Bronchial epithelial cell (primary cell): ENCODE data around the gene GALNT18. TPM values are rescaled to one million over a fixed set of nuclear protein-coding genes. Genes with fewer than 3 reads are reported as not detected.

Experiments used
- DNase-seq: peaks from one replicate; pipeline ENCODE4 v3.0.0-alpha.2; 2010; ENCODE audit warnings: low read depth
- FAIRE-seq: peaks from 2 replicates; lab custom pipeline; 2011; peaks lifted over from hg19 to GRCh38; lab: Jason Lieb, UNC
- H3K27me3 ChIP-seq: 2 replicates; pipeline ENCODE4 v1.5.1; 2011; ENCODE audit warnings: low read length; ENCODE audit not compliant: control insufficient read depth, insufficient read depth
- H3K36me3 ChIP-seq: 2 replicates; pipeline ENCODE4 v1.5.1; 2011; ENCODE audit warnings: low read length; ENCODE audit not compliant: control insufficient read depth, insufficient read depth
- H3K4me3 ChIP-seq: 2 replicates; pipeline ENCODE4 v1.5.1; 2011; ENCODE audit warnings: mild to moderate bottlenecking, low read depth, low read length, control low read depth
- total RNA-seq: library from RNA; depleted of rRNA; stranded (reverse); fragments of >200 nt; gene quantifications from 2 replicates; pipeline ENCODE4 v1.2.1, GENCODE V29; 2014
- TF ChIP-seq, protein P1 (sequence below): IDR thresholded peaks from 2 replicates; pipeline ENCODE4 v1.5.1; 2011; ENCODE audit warnings: mild to moderate bottlenecking, moderate library complexity, low read length, control low read depth, inconsistent platforms; ENCODE audit not compliant: insufficient read depth, severe bottlenecking

The GALNT18 gene
- total RNA-seq, 1 donor from 2014 or later = 26.1 TPM

DNA sequence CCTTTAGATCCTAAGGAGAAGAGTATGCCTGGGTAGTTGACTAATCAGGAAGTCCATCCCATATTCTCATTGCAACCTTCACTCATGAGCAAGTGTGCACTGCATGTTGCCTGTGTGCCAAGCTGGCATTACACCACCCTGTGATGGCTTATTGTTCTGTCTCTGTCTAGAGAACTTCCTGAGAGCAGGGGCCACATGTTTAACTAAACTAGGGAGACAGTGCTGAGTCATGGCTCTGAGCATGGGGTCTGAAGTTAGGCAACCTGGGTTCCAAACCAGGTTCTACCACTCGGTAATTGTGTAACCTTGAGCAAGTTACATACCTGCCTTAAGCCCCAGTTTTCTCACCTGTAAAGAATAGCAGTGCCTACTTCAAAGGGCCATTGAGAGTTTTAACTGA lies 308.4 kb downstream of the GALNT18 start:
- Histone ChIP-seq H3K36me3 (no peaks in the 10 kb centered on the region), H3K4me3 (no peak overlapping the region), H3K27me3 (no peaks in the 10 kb centered on the region)
- DNase-seq (peak; percentile 100), FAIRE-seq (peak; percentile 99)
- TF ChIP-seq, protein P1, sequence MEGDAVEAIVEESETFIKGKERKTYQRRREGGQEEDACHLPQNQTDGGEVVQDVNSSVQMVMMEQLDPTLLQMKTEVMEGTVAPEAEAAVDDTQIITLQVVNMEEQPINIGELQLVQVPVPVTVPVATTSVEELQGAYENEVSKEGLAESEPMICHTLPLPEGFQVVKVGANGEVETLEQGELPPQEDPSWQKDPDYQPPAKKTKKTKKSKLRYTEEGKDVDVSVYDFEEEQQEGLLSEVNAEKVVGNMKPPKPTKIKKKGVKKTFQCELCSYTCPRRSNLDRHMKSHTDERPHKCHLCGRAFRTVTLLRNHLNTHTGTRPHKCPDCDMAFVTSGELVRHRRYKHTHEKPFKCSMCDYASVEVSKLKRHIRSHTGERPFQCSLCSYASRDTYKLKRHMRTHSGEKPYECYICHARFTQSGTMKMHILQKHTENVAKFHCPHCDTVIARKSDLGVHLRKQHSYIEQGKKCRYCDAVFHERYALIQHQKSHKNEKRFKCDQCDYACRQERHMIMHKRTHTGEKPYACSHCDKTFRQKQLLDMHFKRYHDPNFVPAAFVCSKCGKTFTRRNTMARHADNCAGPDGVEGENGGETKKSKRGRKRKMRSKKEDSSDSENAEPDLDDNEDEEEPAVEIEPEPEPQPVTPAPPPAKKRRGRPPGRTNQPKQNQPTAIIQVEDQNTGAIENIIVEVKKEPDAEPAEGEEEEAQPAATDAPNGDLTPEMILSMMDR = no peak

DNA sequence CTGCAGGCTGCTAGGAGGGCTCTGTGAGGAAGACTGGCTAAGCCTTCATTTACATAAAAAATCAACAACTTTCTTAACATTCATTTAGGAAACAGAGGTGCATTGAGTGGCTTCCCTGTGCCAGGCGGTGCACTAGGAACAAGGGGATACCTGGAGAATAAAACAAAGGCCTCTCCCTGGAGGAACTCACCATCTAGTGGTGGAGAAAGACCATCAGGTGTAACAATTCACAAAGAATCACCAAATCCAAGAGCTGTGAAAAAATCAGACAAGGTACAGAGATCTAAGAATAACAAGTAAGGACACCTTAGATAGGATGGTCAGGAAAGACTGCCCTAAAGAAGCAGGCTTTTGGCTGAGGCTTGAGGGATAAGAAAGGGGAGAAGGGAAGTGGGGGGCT lies 309.1 kb downstream of the GALNT18 start:
- TF ChIP-seq, protein P1 = no peak
- FAIRE-seq (no peak), DNase-seq (no peak)
- Histone ChIP-seq H3K27me3 (no peaks in the 10 kb centered on the region), H3K36me3 (no peaks in the 10 kb centered on the region), H3K4me3 (no peak overlapping the region)

DNA sequence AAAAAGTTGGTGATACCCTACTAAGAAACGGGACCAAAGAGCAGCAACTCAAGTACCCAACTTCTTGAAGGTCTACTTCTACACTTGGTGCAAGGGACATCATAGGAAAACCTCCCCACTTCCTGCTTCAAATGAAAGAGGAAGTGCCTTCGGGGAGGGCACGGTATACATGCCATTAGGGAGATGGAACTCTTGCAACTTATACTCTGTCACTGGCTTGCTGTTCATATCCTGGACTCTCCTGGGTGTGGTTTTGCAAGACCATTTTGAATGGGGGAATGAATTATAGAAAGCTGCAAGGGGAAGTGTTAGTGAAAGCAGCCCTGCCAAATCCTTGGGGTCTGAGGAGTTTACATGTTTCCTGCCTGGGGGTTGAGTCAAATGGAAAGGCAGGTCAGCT lies 310.6 kb downstream of the GALNT18 start:
- no peaks in the 10 kb centered on the region for H3K27me3 ChIP-seq
- no peak overlapping the region for H3K4me3 ChIP-seq
- no peak for FAIRE-seq
- no peaks in the 10 kb centered on the region for H3K36me3 ChIP-seq
- no peak for DNase-seq
- TF ChIP-seq, protein P1 = no peak

DNA sequence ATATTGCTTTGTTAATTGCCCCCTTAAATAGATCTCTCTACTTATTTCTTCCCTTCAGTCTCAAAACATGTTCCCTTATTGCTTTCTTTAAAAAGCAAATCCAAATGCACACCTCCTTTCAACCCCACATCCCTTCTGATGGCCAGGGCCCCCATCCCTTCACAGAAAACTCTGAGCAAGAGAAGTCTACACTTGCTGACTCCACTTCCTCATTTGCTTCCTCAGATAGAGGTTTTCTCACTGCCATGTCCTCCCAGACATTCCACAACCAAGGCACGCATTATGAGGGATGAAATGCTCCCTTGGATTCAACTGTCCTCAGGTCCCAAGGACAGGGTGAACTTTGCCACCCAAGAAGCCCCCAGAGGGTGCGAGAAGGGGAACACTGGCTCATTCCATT lies 311.9 kb downstream of the GALNT18 start:
- TF ChIP-seq, protein P1 = no peak
- Histone ChIP-seq H3K27me3 (no peaks in the 10 kb centered on the region), H3K4me3 (no peak overlapping the region), H3K36me3 (no peaks in the 10 kb centered on the region)
- DNase-seq (no peak), FAIRE-seq (no peak)

DNA sequence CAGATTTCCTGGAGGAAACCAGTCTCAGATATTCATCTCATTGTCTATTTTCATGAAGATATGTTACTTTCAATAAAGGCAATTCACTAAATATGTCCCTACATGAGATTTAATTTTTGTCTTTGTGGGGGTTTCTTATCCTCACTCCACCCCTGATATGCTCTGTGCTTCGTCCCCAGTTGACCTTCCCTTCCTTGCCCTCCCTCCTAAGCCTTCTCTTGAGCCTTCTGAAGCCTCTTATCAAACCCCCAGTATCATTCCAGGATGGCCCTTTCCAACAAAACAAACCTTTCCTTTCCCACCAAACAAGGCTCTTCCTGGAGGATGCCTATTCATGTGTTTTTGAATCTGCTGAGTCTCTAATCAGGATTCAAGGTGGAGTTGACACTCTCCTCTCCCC lies 313.6 kb downstream of the GALNT18 start:
- DNase-seq = no peak
- no peak for FAIRE-seq
- Histone ChIP-seq H3K27me3 (no peaks in the 10 kb centered on the region), H3K36me3 (no peaks in the 10 kb centered on the region), H3K4me3 (no peak overlapping the region)
- TF ChIP-seq, protein P1 = no peak

DNA sequence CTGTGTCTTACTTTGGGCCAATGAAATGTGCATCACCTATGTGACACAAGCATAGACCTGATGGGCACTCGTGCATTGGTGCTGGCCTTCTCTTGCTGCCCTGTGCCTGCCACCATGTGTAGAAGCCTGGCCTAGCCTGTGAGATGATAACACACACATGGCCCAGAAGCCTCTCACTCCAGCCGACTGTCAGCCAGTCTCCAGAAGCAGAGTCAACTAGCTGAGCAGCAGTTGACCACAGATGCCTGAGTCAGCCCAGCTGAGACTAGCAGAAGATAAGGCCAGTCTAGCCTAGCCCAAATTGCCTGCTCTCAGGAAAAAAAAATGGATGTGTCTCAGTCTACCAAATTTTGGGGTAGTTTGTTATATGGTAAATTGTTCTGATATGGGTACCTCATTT lies 314.9 kb downstream of the GALNT18 start:
- no peaks in the 10 kb centered on the region for H3K36me3 ChIP-seq
- TF ChIP-seq, protein P1 = no peak
- DNase-seq (no peak), FAIRE-seq (no peak)
- no peaks in the 10 kb centered on the region for H3K27me3 ChIP-seq
- H3K4me3 ChIP-seq = no peak overlapping the region
